GM23248 (cell line): ENCODE results near the gene ALPK3.

Source experiments
- EZH2 ChIP-seq: fragments of 200-600 bp; sonication (generic); IDR thresholded peaks from 2 replicates; pipeline ENCODE4 v1.6.1; 2018; ENCODE audit warnings: antibody characterized with exemption, mild to moderate bottlenecking; ENCODE audit not compliant: insufficient read depth, poor library complexity, severe bottlenecking
- EZH2phosphoT487 ChIP-seq: fragments of 200-600 bp; sonication (generic); IDR thresholded peaks from 2 replicates; pipeline ENCODE4 v1.6.1; 2018; ENCODE audit warnings: antibody characterized with exemption, moderate library complexity, mild to moderate bottlenecking, low read depth; ENCODE audit not compliant: insufficient read depth

DNA sequence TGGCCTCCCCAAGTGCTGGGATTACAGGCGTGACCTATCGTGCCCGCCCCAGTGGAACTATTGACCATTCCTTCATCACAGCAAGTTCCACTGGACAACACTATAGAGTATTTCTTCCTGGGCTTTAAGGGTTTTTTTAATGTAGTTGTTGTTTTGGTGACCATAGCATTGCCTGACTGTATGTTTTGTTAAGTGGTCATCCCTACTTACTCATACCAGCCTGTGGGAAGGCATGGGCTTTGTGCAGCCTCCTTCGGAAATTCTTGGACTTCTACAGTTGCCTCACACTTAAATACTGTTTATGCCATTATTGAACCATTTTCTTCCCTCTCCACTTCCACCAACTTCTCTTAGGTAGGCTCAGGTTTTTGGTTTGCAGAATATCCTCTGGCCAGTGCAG lies 19.9 kb upstream of the ALPK3 start:
- TF ChIP-seq EZH2phosphoT487 (no peak), EZH2 (no peak)
